ENCODE measurements around the gene OCA2.

OCA2 gene

DNA sequence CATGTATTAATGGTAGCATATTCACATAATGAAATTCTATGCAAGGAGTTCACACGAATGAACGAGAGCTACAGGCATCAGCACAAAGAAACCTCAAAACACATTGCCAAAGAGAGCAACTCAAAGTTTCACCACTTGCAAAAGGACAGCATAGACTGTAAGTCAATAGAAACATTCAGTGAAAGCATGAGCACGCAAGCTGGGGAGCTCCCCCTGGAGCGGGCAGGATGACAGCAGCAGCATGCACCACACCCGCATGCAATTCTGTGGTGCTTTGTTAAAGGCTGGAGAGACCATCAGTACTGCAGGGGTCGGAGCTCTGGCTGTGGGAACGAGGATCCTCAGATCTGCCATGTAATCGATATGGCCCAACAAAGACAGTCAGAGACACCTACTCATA is 18.7 kb downstream of the OCA2 start:
- no peak for TF ChIP-seq CTCF (IDR thresholded peaks at IDR 0.05; ENCODE audit: low read depth, low read length)
- no peak for DNase-seq (ENCODE audit: low read depth in 2 of 2)
- no peak overlapping the region for H3K4me3 ChIP-seq (replicated peaks in 1 of 2; ENCODE audit: low read depth in 2 of 2, low read length in 2 of 2)

GRCh38 chr15:28079313-28079969 is 19.7 kb downstream of the OCA2 start:
- DNase-seq (ENCODE audit: low read depth in 2 of 2), result no peak
- no peak for TF ChIP-seq CTCF (IDR thresholded peaks at IDR 0.05; ENCODE audit: low read depth, low read length)
- no peak overlapping the region for H3K4me3 ChIP-seq (replicated peaks in 1 of 2; ENCODE audit: low read depth in 2 of 2, low read length in 2 of 2)

GRCh38 chr15:28078191-28078719 is 20.9 kb downstream of the OCA2 start:
- H3K4me3 ChIP-seq (replicated peaks in 1 of 2; ENCODE audit: low read depth in 2 of 2, low read length in 2 of 2), result no peak overlapping the region
- DNase-seq (ENCODE audit: low read depth in 2 of 2), result no peak
- TF ChIP-seq CTCF (IDR thresholded peaks at IDR 0.05; ENCODE audit: low read depth, low read length), result no peak

- no peak for DNase-seq (ENCODE audit: low read depth in 2 of 2)
- TF ChIP-seq CTCF (IDR thresholded peaks at IDR 0.05; ENCODE audit: low read depth, low read length), result no peak
- no peak overlapping the region for H3K4me3 ChIP-seq (replicated peaks in 1 of 2; ENCODE audit: low read depth in 2 of 2, low read length in 2 of 2)
Observed at GRCh38 chr15:28075573-28075972, 23.5 kb downstream of the OCA2 start.

DNA sequence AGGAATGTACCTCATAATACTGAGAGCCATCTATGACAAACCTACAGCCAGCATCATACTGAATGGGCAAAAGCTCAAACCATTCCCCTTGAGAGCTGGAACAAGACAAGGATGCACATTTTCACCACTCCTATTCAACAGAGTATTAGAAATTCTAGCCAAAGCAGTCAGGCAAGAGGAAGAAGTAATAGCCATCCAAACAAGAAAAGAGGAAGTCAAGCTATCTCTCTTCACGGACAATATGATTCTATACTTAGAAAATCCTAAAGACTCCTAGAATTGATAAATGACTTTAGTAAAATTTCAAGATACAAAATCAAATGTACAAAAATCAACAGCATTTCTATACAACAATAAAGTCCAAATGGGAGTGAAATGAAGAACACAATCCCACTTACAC is 30.2 kb downstream of the OCA2 start:
- no peak for TF ChIP-seq CTCF (IDR thresholded peaks at IDR 0.05; ENCODE audit: low read depth, low read length)
- DNase-seq (ENCODE audit: low read depth in 2 of 2), result no peak
- no peak overlapping the region for H3K4me3 ChIP-seq (replicated peaks in 1 of 2; ENCODE audit: low read depth in 2 of 2, low read length in 2 of 2)

DNA sequence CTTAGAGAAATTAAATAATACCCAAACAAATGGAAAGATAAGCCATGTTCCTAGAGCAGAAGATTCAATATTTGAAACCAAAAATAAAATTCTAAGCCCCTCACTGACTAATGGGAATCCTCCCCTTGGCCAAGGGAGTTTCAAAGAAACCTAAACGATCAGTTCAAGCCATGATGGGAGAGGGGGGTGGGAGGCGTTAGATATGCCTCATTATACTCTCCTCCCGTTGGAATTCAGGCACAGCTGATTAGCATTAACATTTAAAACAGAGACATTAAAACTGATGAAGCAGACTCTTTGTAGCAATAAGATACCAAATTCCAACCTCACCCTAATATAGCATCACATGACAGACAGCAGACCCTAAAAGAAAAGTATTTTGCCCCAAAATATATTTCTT is 32.9 kb downstream of the OCA2 start:
- no peak for TF ChIP-seq CTCF (IDR thresholded peaks at IDR 0.05; ENCODE audit: low read depth, low read length)
- no peak for DNase-seq (ENCODE audit: low read depth in 2 of 2)
- no peak overlapping the region for H3K4me3 ChIP-seq (replicated peaks in 1 of 2; ENCODE audit: low read depth in 2 of 2, low read length in 2 of 2)

- TF ChIP-seq CTCF (IDR thresholded peaks at IDR 0.05; ENCODE audit: low read depth, low read length), result no peak
- no peak overlapping the region for H3K4me3 ChIP-seq (replicated peaks in 1 of 2; ENCODE audit: low read depth in 2 of 2, low read length in 2 of 2)
- no peak for DNase-seq (ENCODE audit: low read depth in 2 of 2)
Observed at GRCh38 chr15:28060005-28060404, 39.1 kb downstream of the OCA2 start.

All from cardiac fibroblast (primary cell).